RWPE2 (cell line): ENCODE measurements around the gene CRHR1.

Experiments
- ATAC-seq: fragments of 200-7000 bp; cut with Tn5 transposase; 3 replicates; pipeline ENCODE4 v1.9.1; 2021; ENCODE audit warnings: low read depth
- DNase-seq: peaks from one replicate; pipeline ENCODE4 v3.0.0-alpha.2; 2020; ENCODE audit warnings: low spot score
- H3K27ac ChIP-seq: fragments of 450-650 bp; 2 replicates; pipeline ENCODE4 v1.5.1; 2017; ENCODE audit warnings: mild to moderate bottlenecking; ENCODE audit not compliant: poor library complexity, severe bottlenecking
- H3K27me3 ChIP-seq: fragments of 250-450 bp; sonication (Bioruptor Pico); 2 replicates; pipeline ENCODE4 v1.5.1; 2021; ENCODE audit warnings: mild to moderate bottlenecking, moderate library complexity; ENCODE audit not compliant: insufficient read depth, poor library complexity, severe bottlenecking
- H3K36me3 ChIP-seq: fragments of 250-450 bp; sonication (Bioruptor Pico); 2 replicates; pipeline ENCODE4 v1.5.1; 2020; ENCODE audit warnings: low read depth, mild to moderate bottlenecking, moderate library complexity
- H3K4me1 ChIP-seq: fragments of 250-450 bp; sonication (Bioruptor Pico); 2 replicates; pipeline ENCODE4 v1.5.1; 2021; ENCODE audit warnings: mild to moderate bottlenecking, moderate library complexity; ENCODE audit not compliant: insufficient read depth, poor library complexity, severe bottlenecking
- H3K4me3 ChIP-seq: fragments of 250-450 bp; sonication (Bioruptor Pico); 2 replicates; pipeline ENCODE4 v1.5.1; 2021; ENCODE audit warnings: mild to moderate bottlenecking, moderate library complexity; ENCODE audit not compliant: severe bottlenecking
- H3K9me3 ChIP-seq: fragments of 250-450 bp; sonication (Bioruptor Pico); 2 replicates; pipeline ENCODE4 v1.5.1; 2021; ENCODE audit warnings: mild to moderate bottlenecking, moderate library complexity; ENCODE audit not compliant: severe bottlenecking
- CTCF ChIP-seq: fragments of 450-650 bp; IDR thresholded peaks from one replicate; pipeline ENCODE4 v1.5.1; 2017; ENCODE audit warnings: mild to moderate bottlenecking, moderate library complexity; ENCODE audit not compliant: poor library complexity, severe bottlenecking

Gene CRHR1

GRCh38 chr17:45851464-45851863, 67.3 kb downstream of the CRHR1 start:
- ATAC-seq: no peak
- no peaks in the 10 kb centered on the region for H3K27me3 ChIP-seq
- H3K4me1 ChIP-seq: no peaks in the 10 kb centered on the region
- no peak for TF ChIP-seq CTCF
- H3K9me3 ChIP-seq: no peaks in the 10 kb centered on the region
- DNase-seq: peak; percentile 54
- no peaks in the 10 kb centered on the region for H3K36me3 ChIP-seq
- H3K27ac ChIP-seq: no peak overlapping the region
- H3K4me3 ChIP-seq: no peak overlapping the region

- no peaks in the 10 kb centered on the region for H3K27me3 ChIP-seq
- H3K4me3 ChIP-seq: no peak overlapping the region
- no peaks in the 10 kb centered on the region for H3K36me3 ChIP-seq
- no peak overlapping the region for H3K27ac ChIP-seq
- no peaks in the 10 kb centered on the region for H3K4me1 ChIP-seq
- no peak for TF ChIP-seq CTCF
- no peak for ATAC-seq
- no peaks in the 10 kb centered on the region for H3K9me3 ChIP-seq
- DNase-seq: no peak
These were observed 67.8 kb downstream of the CRHR1 start for GRCh38 chr17:45851873-45852272.

GRCh38 chr17:45852535-45853297, 68.6 kb downstream of the CRHR1 start:
- ATAC-seq: no peak
- Histone ChIP-seq H3K9me3 (no peaks in the 10 kb centered on the region), H3K27me3 (no peaks in the 10 kb centered on the region), H3K4me1 (no peaks in the 10 kb centered on the region), H3K4me3 (no peak overlapping the region), H3K27ac (no peak overlapping the region), H3K36me3 (no peaks in the 10 kb centered on the region)
- DNase-seq: no peak
- peak; percentile 89 for TF ChIP-seq CTCF

- no peak for DNase-seq
- TF ChIP-seq CTCF: no peak
- ATAC-seq: no peak
- no peaks in the 10 kb centered on the region for H3K9me3 ChIP-seq
- no peak overlapping the region for H3K27ac ChIP-seq
- H3K27me3 ChIP-seq: no peaks in the 10 kb centered on the region
- H3K4me3 ChIP-seq: no peak overlapping the region
- no peaks in the 10 kb centered on the region for H3K36me3 ChIP-seq
- H3K4me1 ChIP-seq: no peaks in the 10 kb centered on the region
These were observed 70.1 kb downstream of the CRHR1 start for GRCh38 chr17:45854209-45854608.

GRCh38 chr17:45855691-45856336, 71.7 kb downstream of the CRHR1 start:
- Histone ChIP-seq H3K27ac (no peak overlapping the region), H3K4me1 (no peaks in the 10 kb centered on the region), H3K4me3 (no peak overlapping the region), H3K27me3 (no peaks in the 10 kb centered on the region), H3K36me3 (no peaks in the 10 kb centered on the region), H3K9me3 (no peaks in the 10 kb centered on the region)
- TF ChIP-seq CTCF: no peak
- DNase-seq (no peak), ATAC-seq (no peak)
